Measurements from ENCODE around the gene ADPRH. TPM values are rescaled to one million over a fixed set of nuclear protein-coding genes. Genes with fewer than 3 reads are reported as not detected.

Gene ADPRH
- total RNA-seq, 1 experiment from 2014 or later = 5.6 TPM

- no peak for DNase-seq (ENCODE audit: low read depth)
Observed at GRCh38 chr3:119596398-119596797, 17.1 kb downstream of the ADPRH start.

GRCh38 chr3:119597548-119598288 lies 18.4 kb downstream of the ADPRH start, which contains the start of gene PLA1A:
TSS of gene PLA1A (plus strand) at chr3:119597885. CDS start at chr3:119597914, 29 bp downstream.
- no peak for DNase-seq (ENCODE audit: low read depth)

- no peak for DNase-seq (ENCODE audit: low read depth)
Observed at GRCh38 chr3:119598410-119599098, 19.3 kb downstream of the ADPRH start.

GRCh38 chr3:119599558-119600174 lies 20.4 kb downstream of the ADPRH start:
- DNase-seq (ENCODE audit: low read depth) = no peak

- peak; percentile 14 for DNase-seq (ENCODE audit: low read depth)
Observed at GRCh38 chr3:119600732-119601131, 21.4 kb downstream of the ADPRH start.

GRCh38 chr3:119601154-119601553 lies 21.9 kb downstream of the ADPRH start:
- no peak for DNase-seq (ENCODE audit: low read depth)

- no peak for DNase-seq (ENCODE audit: low read depth)
Observed at GRCh38 chr3:119602676-119603075, 23.4 kb downstream of the ADPRH start.

GRCh38 chr3:119604878-119605277 lies 25.6 kb downstream of the ADPRH start:
- DNase-seq (ENCODE audit: low read depth) = peak; percentile 59

- no peak for DNase-seq (ENCODE audit: low read depth)
Observed at GRCh38 chr3:119608405-119609000, 29.2 kb downstream of the ADPRH start.

- no peak for DNase-seq (ENCODE audit: low read depth)
Observed at GRCh38 chr3:119609301-119609700, 30.0 kb downstream of the ADPRH start.

GRCh38 chr3:119611664-119612063 lies 32.4 kb downstream of the ADPRH start:
- DNase-seq (ENCODE audit: low read depth) = no peak

GRCh38 chr3:119613201-119613600 lies 33.9 kb downstream of the ADPRH start:
- DNase-seq (ENCODE audit: low read depth) = no peak

GRCh38 chr3:119613872-119614271 lies 34.6 kb downstream of the ADPRH start:
- no peak for DNase-seq (ENCODE audit: low read depth)

- no peak for DNase-seq (ENCODE audit: low read depth)
Observed at GRCh38 chr3:119616056-119616455, 36.8 kb downstream of the ADPRH start.

GRCh38 chr3:119619094-119619493 lies 39.8 kb downstream of the ADPRH start:
- DNase-seq (ENCODE audit: low read depth) = no peak

- no peak for DNase-seq (ENCODE audit: low read depth)
Observed at GRCh38 chr3:119620899-119621298, 41.6 kb downstream of the ADPRH start.

GRCh38 chr3:119624002-119624720 lies 44.9 kb downstream of the ADPRH start:
- DNase-seq (ENCODE audit: low read depth) = no peak

GRCh38 chr3:119625451-119626153 lies 46.3 kb downstream of the ADPRH start:
- DNase-seq (ENCODE audit: low read depth) = no peak

- no peak for DNase-seq (ENCODE audit: low read depth)
Observed at GRCh38 chr3:119626196-119626595, 46.9 kb downstream of the ADPRH start.

- DNase-seq (ENCODE audit: low read depth) = peak; percentile 21
Observed at GRCh38 chr3:119627461-119627860, 48.2 kb downstream of the ADPRH start.

- DNase-seq (ENCODE audit: low read depth) = no peak
Observed at GRCh38 chr3:119628390-119628789, 49.1 kb downstream of the ADPRH start.

All from RPMI7951 (cell line).